Stimulated activated naive CD8-positive, alpha-beta T cell treated with anti-CD3 and anti-CD28 coated beads, Interleukin-15, amount 100 ng/mL, for 72 hours (primary cell): Measurements from ENCODE around the gene ABHD17C.
A peak's percentile ranks its signal among the peaks of the same experiment; 100 is the strongest.

ENCODE experiments used
- ATAC-seq: fragments of 150-1000 bp; cut with Tn5 transposase; 2 replicates; pipeline ENCODE4 v1.10.0; 2021; ENCODE audit warnings: mild to moderate bottlenecking, moderate library complexity
- DNase-seq, 2 donors: peaks; one replicate each; pipeline ENCODE4 v3.0.0; 2021 to 2022
- H3K27ac Mint-ChIP-seq, 2 donors: one replicate each; pipeline ENCODE4 v1.8.0; 2022; ENCODE audit warnings: mild to moderate bottlenecking in 2 of 2, mixed read lengths in 2 of 2, moderate library complexity in 2 of 2
- H3K27me3 Mint-ChIP-seq: one replicate; pipeline ENCODE4 v1.8.0; 2022; ENCODE audit warnings: mixed read lengths
- H3K4me1 Mint-ChIP-seq: one replicate; pipeline ENCODE4 v1.8.0; 2022; ENCODE audit warnings: mild to moderate bottlenecking, mixed read lengths
- H3K4me3 Mint-ChIP-seq, 2 donors: one replicate each; pipeline ENCODE4 v1.8.0; 2022; ENCODE audit warnings: mild to moderate bottlenecking in 2 of 2, mixed read lengths in 2 of 2, moderate library complexity in 1 of 2
- H3K9me3 Mint-ChIP-seq, 2 donors: one replicate each; pipeline ENCODE4 v1.8.0; 2022; ENCODE audit warnings: mixed read lengths in 2 of 2

Gene ABHD17C

GRCh38 chr15:80798911-80799310 lies 103.8 kb downstream of the ABHD17C start:
- DNase-seq (no peak), ATAC-seq (no peak)
- H3K4me3 Mint-ChIP-seq = no peak overlapping the region
- peaks cover 15% of the 10 kb centered on the region for H3K27me3 Mint-ChIP-seq
- no peak overlapping the region for H3K27ac Mint-ChIP-seq
- H3K9me3 Mint-ChIP-seq = peaks cover 0 to 9% of the 10 kb centered on the region in 2 donors
- peaks cover 6% of the 10 kb centered on the region for H3K4me1 Mint-ChIP-seq

- H3K4me1 Mint-ChIP-seq = peaks cover 17% of the 10 kb centered on the region
- peaks cover 6% of the 10 kb centered on the region for H3K27me3 Mint-ChIP-seq
- DNase-seq (no peak), ATAC-seq (no peak)
- no peak overlapping the region for H3K4me3 Mint-ChIP-seq
- H3K9me3 Mint-ChIP-seq = peaks cover 0 to 9% of the 10 kb centered on the region in 2 donors
- no peak overlapping the region for H3K27ac Mint-ChIP-seq
Observed at GRCh38 chr15:80800067-80800466, 105.0 kb downstream of the ABHD17C start.

GRCh38 chr15:80801891-80802680 lies 107.0 kb downstream of the ABHD17C start:
- ATAC-seq (no peak), DNase-seq (no peak)
- H3K4me1 Mint-ChIP-seq = peaks cover 20% of the 10 kb centered on the region
- no peaks in the 10 kb centered on the region for H3K27me3 Mint-ChIP-seq
- H3K27ac Mint-ChIP-seq = no peak overlapping the region
- H3K9me3 Mint-ChIP-seq = peaks cover 0 to 9% of the 10 kb centered on the region in 2 donors
- no peak overlapping the region for H3K4me3 Mint-ChIP-seq

GRCh38 chr15:80803580-80804525 lies 108.7 kb downstream of the ABHD17C start:
- DNase-seq = peak; percentile 15 to 22
- peaks cover 0 to 9% of the 10 kb centered on the region in 2 donors for H3K9me3 Mint-ChIP-seq
- peak; percentile 79 for ATAC-seq
- no peak overlapping the region for H3K4me3 Mint-ChIP-seq
- H3K27me3 Mint-ChIP-seq = no peaks in the 10 kb centered on the region
- H3K4me1 Mint-ChIP-seq = peaks cover 20% of the 10 kb centered on the region
- H3K27ac Mint-ChIP-seq = peak overlapping the region in 1 of 2 donors; percentile 31

- Mint-ChIP-seq H3K4me3 (peak overlapping the region in 1 of 2 donors; percentile 18), H3K27me3 (no peaks in the 10 kb centered on the region), H3K27ac (no peak overlapping the region), H3K9me3 (peaks cover 0 to 9% of the 10 kb centered on the region in 2 donors), H3K4me1 (peaks cover 20% of the 10 kb centered on the region)
- ATAC-seq (no peak), DNase-seq (peak in 1 of 2 donors; percentile 10)
Observed at GRCh38 chr15:80804970-80805495, 109.9 kb downstream of the ABHD17C start.
